ENCODE measurements around the gene RNF121. TPM values are rescaled to one million over a fixed set of nuclear protein-coding genes. Genes with fewer than 3 reads are reported as not detected.

RNF121 gene
- total and polyA plus RNA-seq, 2 of the 13 experiments (the other 11 are each of a cell fraction or from before 2014, with no cell fraction given), result 28.6 to 44.3 TPM

DNA sequence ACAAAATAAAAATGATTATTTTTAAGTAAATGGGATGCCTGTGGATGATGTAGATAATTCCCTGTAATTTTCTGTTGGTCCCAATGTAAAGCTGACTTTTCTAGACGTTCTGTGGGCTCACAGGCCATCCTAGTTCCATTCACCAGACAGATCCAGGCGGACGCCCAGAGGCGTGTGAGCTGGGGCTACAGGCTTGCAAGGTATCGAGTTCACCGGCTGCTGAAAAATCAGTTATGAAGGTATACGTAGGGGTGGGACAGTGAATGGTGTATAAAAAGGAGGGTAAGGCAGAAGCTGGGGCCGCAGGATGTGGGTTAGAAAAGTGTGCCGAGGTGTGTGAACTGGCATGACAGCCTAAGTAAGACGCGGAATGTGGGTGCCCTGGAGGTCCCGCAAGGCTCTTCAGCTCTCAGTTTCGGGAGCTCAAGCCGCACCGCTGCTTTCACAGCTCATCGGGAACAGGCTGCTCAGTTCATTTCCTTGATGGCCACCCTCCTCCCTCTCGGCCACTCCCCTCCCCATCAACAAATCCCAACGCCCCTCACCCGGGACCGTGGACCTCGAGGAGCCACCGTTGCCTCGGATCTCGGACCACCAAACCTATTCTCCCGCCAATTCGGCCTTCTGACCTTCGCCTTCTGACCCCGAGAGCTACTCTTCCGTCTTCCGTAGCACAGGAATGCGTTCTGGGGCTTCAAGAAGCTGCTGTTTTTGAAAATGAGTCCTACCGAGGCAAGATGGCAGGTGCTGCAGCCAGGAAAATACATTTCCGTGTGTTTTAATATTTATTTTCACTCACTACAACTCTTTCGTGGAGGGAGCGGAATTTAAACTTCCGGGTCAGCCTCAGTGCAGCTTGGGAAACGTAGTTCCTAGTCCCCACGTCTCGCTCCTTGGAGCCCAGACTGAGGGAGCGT lies 768 bp upstream of the RNF121 start, which contains the start of gene XNDC1N (continued):
- TF ChIP-seq HOXD1 (CRISPR knock-in tag; IDR thresholded peaks at IDR 0.05), result no peak; the same call in 1 of the 2 replicates
- TF ChIP-seq ETV6 (CRISPR knock-in tag; conservative IDR thresholded peaks at IDR 0.05), result no peak
- TF ChIP-seq TCF7L2 (IDR thresholded peaks at IDR 0.05; ENCODE audit: low read depth, low read length), result no peak
- no peak for TF ChIP-seq ZNF782 (CRISPR knock-in tag; IDR thresholded peaks at IDR 0.05; ENCODE audit: borderline replicate concordance)
- no peak for TF ChIP-seq MLLT10 (CRISPR knock-in tag; IDR thresholded peaks at IDR 0.05)
- TF ChIP-seq, protein P1, sequence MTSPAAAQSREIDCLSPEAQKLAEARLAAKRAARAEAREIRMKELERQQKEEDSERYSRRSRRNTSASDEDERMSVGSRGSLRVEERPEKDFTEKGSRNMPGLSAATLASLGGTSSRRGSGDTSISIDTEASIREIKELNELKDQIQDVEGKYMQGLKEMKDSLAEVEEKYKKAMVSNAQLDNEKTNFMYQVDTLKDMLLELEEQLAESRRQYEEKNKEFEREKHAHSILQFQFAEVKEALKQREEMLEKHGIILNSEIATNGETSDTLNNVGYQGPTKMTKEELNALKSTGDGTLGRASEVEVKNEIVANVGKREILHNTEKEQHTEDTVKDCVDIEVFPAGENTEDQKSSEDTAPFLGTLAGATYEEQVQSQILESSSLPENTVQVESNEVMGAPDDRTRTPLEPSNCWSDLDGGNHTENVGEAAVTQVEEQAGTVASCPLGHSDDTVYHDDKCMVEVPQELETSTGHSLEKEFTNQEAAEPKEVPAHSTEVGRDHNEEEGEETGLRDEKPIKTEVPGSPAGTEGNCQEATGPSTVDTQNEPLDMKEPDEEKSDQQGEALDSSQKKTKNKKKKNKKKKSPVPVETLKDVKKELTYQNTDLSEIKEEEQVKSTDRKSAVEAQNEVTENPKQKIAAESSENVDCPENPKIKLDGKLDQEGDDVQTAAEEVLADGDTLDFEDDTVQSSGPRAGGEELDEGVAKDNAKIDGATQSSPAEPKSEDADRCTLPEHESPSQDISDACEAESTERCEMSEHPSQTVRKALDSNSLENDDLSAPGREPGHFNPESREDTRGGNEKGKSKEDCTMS (CRISPR knock-in tag; conservative IDR thresholded peaks at IDR 0.05), result no peak
- no peak for TF ChIP-seq MED13 (CRISPR knock-in tag; IDR thresholded peaks at IDR 0.05)
- no peak for TF ChIP-seq ZKSCAN1 (IDR thresholded peaks at IDR 0.05; ENCODE audit: low read length)
- no peak for TF ChIP-seq ZNF33A (CRISPR knock-in tag; IDR thresholded peaks at IDR 0.05; ENCODE audit: borderline replicate concordance)
- 0 out of 2 replicates have a peak, but pooled peaks have one; percentile 16 for TF ChIP-seq ZFX (CRISPR knock-in tag; IDR thresholded peaks at IDR 0.05; ENCODE audit: low read depth)
- TF ChIP-seq, protein P2, sequence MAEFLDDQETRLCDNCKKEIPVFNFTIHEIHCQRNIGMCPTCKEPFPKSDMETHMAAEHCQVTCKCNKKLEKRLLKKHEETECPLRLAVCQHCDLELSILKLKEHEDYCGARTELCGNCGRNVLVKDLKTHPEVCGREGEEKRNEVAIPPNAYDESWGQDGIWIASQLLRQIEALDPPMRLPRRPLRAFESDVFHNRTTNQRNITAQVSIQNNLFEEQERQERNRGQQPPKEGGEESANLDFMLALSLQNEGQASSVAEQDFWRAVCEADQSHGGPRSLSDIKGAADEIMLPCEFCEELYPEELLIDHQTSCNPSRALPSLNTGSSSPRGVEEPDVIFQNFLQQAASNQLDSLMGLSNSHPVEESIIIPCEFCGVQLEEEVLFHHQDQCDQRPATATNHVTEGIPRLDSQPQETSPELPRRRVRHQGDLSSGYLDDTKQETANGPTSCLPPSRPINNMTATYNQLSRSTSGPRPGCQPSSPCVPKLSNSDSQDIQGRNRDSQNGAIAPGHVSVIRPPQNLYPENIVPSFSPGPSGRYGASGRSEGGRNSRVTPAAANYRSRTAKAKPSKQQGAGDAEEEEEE (CRISPR knock-in tag; IDR thresholded peaks at IDR 0.05; ENCODE audit: borderline replicate concordance), result 0 out of 2 replicates have a peak, but pooled peaks have one; percentile 55
- TF ChIP-seq IKZF4 (CRISPR knock-in tag; IDR thresholded peaks at IDR 0.05; ENCODE audit: borderline replicate concordance, low read depth, not compliant biosample characterization), result no peak
- TF ChIP-seq, protein P3, sequence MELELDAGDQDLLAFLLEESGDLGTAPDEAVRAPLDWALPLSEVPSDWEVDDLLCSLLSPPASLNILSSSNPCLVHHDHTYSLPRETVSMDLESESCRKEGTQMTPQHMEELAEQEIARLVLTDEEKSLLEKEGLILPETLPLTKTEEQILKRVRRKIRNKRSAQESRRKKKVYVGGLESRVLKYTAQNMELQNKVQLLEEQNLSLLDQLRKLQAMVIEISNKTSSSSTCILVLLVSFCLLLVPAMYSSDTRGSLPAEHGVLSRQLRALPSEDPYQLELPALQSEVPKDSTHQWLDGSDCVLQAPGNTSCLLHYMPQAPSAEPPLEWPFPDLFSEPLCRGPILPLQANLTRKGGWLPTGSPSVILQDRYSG (CRISPR knock-in tag; IDR thresholded peaks at IDR 0.05), result no peak
- TF ChIP-seq, protein P4, sequence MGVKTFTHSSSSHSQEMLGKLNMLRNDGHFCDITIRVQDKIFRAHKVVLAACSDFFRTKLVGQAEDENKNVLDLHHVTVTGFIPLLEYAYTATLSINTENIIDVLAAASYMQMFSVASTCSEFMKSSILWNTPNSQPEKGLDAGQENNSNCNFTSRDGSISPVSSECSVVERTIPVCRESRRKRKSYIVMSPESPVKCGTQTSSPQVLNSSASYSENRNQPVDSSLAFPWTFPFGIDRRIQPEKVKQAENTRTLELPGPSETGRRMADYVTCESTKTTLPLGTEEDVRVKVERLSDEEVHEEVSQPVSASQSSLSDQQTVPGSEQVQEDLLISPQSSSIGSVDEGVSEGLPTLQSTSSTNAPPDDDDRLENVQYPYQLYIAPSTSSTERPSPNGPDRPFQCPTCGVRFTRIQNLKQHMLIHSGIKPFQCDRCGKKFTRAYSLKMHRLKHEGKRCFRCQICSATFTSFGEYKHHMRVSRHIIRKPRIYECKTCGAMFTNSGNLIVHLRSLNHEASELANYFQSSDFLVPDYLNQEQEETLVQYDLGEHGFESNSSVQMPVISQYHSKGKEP (CRISPR knock-in tag; IDR thresholded peaks at IDR 0.05), result no peak
- TF ChIP-seq PAX8 (CRISPR knock-in tag; IDR thresholded peaks at IDR 0.05; ENCODE audit: borderline replicate concordance), result no peak
- TF ChIP-seq, protein P5, sequence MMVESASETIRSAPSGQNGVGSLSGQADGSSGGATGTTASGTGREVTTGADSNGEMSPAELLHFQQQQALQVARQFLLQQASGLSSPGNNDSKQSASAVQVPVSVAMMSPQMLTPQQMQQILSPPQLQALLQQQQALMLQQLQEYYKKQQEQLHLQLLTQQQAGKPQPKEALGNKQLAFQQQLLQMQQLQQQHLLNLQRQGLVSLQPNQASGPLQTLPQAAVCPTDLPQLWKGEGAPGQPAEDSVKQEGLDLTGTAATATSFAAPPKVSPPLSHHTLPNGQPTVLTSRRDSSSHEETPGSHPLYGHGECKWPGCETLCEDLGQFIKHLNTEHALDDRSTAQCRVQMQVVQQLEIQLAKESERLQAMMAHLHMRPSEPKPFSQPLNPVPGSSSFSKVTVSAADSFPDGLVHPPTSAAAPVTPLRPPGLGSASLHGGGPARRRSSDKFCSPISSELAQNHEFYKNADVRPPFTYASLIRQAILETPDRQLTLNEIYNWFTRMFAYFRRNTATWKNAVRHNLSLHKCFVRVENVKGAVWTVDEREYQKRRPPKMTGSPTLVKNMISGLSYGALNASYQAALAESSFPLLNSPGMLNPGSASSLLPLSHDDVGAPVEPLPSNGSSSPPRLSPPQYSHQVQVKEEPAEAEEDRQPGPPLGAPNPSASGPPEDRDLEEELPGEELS (CRISPR knock-in tag; IDR thresholded peaks at IDR 0.05), result no peak; the same call in 1 of the 2 replicates
- TF ChIP-seq, protein P6, sequence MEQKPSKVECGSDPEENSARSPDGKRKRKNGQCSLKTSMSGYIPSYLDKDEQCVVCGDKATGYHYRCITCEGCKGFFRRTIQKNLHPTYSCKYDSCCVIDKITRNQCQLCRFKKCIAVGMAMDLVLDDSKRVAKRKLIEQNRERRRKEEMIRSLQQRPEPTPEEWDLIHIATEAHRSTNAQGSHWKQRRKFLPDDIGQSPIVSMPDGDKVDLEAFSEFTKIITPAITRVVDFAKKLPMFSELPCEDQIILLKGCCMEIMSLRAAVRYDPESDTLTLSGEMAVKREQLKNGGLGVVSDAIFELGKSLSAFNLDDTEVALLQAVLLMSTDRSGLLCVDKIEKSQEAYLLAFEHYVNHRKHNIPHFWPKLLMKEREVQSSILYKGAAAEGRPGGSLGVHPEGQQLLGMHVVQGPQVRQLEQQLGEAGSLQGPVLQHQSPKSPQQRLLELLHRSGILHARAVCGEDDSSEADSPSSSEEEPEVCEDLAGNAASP (CRISPR knock-in tag; IDR thresholded peaks at IDR 0.05; ENCODE audit: borderline replicate concordance), result no peak

Data from HepG2 (cell line).